HG02970 (cell line): ENCODE results near the gene PACRG.
"Not testable (repeated sequence)": the region's sequence is repeated elsewhere in the genome, so short reads cannot be mapped to it uniquely, and the experiment has no call there.

Source experiments
- ATAC-seq: cut with Tn5 transposase; IDR thresholded peaks from one replicate; pipeline ENCODE4 v1.9.1; 2021; ENCODE audit warnings: mild to moderate bottlenecking, moderate library complexity, moderate number of reproducible peaks; ENCODE audit not compliant: unreplicated experiment, low FRiP score

PACRG gene

DNA sequence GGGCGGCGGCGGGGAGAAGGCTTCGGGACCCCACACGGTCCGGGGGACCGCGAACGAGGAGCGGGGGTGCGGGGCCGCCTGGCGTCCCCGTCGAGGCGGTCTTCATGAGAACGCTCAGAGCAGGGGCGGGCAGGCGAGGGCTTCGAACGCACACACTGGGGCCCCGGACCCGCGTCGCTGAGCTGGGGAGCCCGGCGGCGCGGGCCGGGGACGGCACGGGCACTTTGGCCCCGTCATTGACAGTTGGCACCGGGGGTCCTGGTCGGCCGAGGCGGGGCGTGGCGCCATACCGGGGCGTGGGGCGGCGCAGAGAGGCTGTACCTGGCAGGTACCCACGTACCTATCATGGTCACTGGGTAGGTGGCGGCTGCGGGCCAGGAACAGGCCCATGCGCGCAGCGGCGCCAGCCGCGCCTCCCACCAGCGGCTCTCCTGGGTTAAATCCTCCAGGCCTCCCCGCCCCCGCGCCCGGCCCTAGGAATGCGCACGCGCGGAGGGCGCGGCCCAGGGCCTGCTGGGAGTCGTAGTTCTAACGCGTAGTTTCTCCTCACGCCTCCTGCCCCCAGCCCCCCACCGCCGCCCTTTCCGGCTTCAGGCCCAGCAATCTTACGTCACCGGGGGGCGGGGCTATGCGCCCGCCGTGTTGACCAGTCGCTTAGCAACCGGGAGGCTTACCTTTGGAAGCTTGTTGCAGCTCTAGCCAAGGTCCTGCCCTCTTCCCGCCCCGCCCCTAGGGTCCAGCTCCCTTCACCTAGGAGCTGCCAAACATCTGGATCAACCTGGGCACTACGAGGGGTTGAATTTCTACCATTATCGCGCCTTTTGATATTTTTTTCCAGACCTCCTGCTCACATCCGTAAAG lies at the start of gene PACRG, which contains the start of gene PRKN:
Gene PACRG (plus strand): TSS at position 653 of the 861 bp plus-strand sequence.
Gene PRKN (minus strand): TSS at position 445 of the 861 bp plus-strand sequence.
- ATAC-seq: peak; percentile 99

DNA sequence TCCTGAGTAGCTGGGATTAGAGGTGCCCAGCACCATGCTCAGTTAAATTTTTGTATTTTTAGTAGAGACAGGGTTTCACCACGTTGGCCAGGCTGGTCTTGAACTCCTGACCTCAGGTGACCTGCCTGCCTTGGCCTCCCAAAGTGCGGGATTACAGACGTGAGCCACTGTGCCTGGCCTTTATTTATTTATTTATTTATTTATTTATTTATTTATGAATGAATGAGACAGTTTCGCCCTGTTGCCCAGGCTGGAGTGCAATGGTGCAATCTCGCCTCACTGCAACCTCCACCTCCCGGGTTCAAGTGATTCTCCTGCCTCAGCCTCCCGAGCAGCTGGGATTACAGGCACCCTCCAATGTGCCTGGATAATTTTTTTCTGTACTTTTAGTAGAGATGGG lies 48.9 kb upstream of the PACRG start:
- ATAC-seq: not testable (repeated sequence)

DNA sequence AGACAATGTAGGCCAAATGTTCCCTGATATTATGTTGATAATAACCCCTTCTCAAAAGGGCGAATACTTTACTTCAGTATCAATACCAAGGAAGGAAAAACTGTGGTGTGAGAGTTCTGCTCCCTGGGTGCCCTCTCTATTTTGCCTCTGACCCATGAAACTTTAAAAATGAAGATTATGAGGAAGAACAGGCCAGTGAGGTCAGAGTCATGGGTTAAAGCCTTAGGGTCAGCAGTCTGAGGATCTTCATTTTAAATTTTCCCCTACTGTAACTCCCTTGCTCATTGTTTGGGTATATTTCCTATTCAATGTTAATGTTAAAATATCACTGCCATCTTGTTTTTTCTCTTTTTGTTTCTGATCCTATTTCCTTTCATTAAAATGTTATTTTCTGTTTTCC lies 48.1 kb upstream of the PACRG start:
- no peak for ATAC-seq

DNA sequence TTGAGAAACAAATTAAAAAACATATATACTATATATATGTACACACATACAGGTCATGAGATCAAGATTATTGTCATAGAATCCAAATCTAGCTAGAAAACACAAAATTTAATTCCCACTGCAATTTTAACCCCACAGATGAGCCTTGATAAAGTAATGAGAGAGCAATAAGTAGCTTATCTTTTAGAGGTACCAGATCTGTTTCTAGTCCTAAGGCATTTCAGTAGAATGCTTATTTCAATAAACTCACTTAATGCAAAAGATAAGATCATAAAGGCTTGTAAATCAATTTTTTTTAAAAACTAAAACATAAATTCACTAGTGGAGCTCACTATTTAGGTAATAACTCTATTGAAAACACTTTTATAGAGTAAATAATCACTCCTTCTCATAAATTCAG lies 47.4 kb upstream of the PACRG start:
- no peak for ATAC-seq

DNA sequence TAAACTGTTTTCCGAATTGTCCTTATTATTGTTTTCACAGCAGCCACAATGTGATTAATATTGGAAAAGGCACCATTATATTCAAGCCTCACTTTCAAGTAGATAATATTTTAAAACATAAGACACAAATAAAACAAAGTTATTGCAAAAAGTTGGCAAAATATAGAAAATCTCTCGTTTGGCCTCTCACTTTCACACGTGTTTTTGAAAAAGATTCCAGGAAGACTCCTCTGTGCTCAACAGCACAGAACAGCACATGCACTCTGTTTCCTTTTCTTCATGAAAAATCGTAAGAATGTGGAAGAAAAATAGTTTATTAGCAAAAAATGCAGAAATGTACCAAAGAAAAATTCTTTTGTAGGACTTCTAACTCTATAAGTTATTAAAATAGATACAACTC lies 46.9 kb upstream of the PACRG start:
- ATAC-seq: no peak

DNA sequence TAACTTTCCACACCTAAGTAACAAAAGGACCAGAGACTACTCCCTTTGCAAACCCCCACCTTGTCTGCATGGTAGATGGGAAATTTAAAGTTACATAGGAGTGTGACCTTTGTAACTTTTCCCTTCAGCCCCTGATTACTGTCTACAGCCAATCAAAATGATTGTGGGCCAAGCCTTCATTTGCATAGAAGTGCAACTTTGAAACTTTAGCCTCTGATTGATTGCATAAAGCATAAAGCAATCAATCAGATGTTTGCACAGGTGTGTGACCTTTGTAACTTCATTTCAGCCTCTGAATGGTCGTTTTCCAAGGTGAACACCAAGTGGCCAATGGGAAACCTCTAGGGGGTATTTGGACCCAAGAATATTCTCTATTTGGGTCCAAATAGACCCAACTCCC lies 46.3 kb upstream of the PACRG start:
- ATAC-seq: no peak

DNA sequence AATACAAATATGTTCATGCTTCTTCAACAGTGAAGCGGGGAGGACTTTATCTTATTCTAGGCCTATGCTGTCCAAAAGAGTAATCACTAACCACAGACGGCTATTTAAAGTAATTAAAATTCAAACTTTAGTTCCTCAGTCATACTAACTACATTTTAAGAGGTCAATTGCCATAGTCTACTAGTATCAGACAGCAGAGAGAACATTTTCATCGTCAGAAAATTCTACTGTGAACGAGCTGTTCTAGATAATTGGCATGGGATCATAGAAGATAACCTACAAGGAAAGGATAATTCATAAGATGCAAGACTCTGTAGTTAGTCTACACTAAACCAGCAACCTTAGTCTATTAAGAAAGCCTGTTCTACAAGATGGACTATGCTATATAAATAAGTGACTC lies 44.6 kb upstream of the PACRG start:
- ATAC-seq: no peak

DNA sequence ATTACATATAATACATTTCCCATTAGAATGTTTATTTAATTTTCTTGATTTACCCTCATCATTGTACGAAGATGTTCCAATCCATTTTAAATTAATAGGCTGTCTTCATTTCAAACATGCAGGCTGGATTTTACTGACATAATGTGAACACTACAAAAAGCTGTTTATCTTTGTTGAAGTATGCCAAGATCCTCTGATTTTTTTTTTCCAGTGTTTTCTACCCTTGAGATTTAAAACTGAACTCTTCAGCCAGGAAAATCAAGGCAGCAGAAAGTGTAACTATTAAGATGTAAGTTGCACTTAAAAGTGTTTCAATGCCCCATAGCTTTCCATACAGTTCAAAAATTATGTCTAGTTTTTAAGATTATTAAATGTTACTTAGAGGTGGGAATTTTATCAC lies 43.7 kb upstream of the PACRG start:
- ATAC-seq: no peak

DNA sequence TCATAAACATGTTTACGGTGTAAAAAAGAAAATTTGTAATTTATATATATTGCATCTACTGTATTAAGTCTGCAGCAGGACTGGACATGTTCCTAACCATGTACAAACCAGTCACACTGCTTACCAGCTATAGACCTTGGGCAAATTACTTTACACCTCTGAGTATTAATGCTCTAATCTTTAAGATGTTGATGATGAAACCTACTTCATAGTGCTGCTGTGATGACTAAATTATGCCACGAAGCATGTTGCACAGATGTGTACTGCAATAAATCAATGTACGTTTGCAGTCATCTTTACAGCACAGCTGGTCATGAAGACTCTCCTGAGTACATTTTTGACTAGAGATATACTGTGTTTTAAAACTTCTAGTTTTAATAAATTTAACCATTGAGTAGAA lies 42.8 kb upstream of the PACRG start:
- ATAC-seq: no peak

DNA sequence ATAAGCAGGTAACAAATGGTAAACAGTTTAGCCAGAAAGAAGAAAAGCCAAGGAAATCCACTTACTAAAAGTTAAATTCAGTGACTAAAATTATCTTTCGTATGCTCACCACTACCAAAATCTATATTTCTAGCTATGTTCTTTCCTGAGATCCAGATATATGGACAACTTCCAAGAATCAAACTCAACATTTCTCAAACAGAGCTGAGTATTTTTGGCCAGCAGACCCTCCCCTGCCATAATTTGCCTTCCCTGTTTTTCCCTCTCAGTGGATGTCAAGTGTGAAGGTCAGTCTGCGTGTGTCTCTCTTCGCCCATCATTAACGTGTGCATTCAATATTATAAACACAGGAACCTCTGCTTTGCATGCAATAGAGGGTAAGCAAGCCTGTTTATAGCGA lies 42.2 kb upstream of the PACRG start:
- no peak for ATAC-seq

DNA sequence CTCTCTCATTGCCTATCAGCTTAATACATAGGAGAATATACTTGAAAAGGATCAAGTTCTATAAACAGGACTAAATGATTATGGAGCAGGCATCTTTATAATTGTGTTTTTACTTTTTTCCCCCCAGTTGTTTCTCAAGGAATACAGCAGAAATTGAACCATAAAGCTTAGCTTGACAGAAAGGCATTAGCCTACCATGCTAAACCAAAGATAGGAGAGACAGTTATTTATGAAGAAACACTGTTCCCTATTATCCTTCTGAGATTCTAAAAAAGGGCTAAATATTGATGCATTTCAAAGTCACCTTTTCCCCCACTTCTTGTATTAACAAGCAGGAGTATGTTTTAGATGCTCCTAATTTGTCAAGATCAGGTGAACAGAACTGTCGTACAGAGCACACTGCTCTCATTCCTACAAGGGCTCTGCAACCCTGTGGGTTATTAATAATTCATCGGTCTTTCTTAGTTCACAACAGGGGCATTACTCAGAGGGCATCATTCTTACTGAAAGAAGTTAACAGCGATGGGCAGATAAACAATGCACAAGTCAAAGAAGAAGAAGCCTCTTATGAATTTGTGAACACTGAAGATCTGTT lies 38.9 kb upstream of the PACRG start:
- no peak for ATAC-seq

DNA sequence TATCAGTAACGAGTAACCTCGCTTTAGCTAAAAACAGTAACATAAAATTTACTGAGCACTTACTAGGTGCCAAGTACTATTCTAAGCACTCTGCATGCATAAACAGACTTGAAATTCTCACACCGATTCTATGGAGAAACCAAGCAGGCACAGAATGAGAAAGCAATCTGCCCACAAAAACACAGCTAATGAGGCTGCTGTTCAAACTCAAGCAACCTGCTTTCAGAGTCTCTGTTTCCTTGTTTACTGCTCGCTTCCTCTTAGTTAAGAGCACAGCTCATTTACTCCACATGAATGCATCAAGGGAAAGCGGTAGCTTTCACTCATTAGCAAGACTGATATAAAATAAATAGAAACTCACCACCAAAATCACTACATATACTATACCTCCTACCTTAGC lies 37.6 kb upstream of the PACRG start:
- ATAC-seq: no peak

DNA sequence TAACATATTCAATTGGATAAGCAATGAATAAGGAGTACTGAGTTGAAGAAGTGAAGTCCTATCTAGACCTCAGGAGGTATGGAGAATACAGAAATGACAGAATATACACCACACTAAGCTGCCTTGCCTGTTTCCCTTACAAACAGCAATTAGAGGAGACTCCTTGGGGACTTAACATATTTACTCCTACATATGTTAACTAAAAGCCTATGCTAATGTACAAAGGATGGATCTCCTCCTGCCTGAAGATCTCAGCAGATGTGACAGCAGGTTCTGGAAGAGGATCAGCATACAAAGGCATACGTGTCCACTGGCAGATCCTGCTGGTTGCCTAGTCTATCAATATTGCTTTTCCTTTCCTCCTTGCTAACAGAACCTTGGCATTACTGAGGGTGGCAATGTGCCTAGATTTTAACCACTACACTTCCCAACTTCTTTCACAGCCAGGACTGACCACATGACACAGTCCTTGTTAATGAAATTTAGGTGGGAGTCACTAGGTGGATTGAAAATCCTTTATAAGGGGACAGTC lies 29.8 kb upstream of the PACRG start:
- no peak for ATAC-seq

DNA sequence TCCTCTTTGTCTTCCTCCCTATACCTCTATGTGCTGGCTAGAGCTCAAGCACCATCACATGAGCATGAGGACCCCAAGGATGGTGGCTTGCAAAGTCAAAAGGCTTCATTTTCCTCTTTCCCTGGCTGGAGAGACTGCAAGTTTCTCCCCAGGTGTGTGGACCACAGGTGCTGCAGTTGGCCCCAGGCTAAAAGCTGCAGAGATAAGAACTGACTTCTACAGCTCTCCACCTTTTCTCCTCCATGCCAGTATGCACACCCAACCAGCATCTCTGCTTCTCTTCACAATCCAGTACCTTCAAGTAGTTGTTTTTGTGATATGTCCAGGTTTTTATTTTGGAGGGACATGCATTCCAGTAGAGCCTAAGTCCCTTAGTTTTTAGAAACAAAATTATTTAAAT lies 29.3 kb upstream of the PACRG start:
- ATAC-seq: no peak

DNA sequence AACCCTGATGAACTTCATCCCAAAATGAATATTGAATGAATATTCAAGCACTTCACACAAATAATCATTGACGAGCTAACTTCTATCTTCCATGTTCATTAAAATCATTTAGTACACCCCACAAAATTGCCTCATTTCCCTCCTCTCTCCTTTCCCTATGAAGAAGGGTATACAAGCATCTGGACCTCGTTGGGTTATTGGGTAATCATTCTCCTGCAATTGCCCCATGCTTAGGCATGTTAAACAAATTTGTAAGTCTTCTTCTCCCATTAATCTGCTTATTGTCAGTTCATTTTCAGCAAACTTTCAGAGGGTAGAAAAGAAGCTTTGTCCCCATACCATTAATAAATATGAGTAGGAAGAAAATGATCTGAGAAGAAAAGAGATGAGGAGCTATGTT lies 27.8 kb upstream of the PACRG start:
- ATAC-seq: no peak

DNA sequence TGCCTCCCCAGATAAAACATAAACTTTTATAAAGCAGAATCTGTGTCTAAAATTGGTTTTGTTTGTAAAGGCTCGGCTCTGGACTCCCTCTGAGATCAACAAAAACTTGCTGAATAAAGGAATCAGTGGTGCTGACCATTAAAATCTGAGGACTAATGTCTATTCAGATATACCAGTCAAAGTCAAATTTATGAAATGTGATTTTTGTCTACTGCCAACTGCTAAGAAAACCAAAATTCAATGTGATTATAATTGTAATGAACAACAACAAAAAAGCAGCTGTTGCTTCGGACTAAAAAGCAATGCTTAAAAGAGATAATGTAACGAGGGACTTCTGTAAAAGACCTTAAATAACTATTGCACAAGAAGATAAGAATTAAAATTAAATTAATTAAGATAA lies 26.8 kb upstream of the PACRG start:
- ATAC-seq: no peak

DNA sequence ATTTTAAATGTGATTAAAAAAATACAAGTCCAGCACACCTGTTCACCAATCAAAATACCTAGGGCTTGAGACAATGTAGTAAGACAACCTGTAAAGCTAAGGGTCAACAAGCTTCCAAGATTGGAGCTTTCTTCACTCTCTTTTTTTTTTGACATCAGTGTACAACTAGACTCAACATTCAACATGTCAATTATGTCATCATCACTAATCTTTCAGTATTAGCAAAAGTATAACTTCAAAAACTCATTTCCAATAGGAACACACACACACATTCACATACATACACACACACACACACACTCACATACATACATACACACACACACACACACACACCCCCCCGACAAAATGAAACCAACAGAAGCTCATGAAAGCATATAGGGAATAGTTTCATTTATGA lies 26.2 kb upstream of the PACRG start:
- no peak for ATAC-seq

DNA sequence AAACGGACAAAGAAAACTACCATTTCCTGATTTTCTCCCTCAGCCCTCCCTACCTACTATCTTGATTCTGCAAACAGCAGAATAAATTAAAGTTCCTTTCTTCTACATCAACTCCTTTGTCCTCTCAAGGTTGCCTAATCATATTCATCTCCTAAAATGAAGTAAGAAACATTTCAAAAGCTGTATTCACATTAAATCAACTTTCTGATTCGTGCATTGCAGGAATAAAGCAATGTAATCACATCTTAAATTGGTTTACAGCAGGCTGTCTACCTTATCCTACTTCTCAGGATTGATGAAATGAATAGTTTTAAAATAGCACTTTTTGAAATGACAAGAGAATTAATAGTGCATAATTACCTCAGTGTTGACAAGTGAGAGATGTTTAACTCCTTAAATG lies 25.3 kb upstream of the PACRG start:
- no peak for ATAC-seq

DNA sequence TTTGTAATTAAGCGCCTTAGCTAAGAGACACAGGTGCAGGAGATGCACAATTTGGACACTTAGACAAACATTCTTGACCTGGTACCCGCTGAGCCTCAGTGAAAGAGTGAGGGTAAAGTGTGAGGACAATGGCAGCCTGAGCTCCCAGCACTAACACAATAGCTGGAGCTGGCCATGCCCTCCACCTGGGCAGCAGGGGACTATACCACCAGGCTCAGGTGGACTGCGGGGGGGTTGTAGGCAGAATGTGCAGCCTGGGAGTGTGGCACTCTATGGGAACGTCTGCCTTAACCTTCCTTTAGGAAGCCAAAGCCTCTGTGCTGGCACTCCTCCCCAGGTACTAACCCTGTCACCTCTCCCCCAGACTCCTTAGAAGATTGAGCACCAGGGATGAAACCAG lies 23.8 kb upstream of the PACRG start:
- no peak for ATAC-seq

DNA sequence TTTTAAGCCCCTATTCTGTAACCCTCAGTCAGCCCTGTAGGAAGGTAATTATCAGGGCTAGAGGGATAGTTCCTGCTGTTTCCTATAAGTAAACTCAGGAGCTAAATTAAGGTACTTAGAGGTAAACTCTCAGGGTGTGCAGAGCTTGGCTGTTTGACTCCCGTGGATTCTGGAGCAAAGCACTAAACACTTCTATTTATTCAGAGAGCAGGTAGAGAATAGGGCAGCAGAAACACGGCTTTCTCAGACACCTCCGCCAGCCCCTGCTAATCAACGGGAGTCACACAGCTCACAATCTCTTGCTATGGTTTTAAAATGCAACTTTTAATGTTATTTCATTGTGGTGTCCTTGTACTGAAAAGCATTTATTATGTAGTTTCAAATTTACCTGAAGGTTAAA lies 22.0 kb upstream of the PACRG start:
- ATAC-seq: no peak

DNA sequence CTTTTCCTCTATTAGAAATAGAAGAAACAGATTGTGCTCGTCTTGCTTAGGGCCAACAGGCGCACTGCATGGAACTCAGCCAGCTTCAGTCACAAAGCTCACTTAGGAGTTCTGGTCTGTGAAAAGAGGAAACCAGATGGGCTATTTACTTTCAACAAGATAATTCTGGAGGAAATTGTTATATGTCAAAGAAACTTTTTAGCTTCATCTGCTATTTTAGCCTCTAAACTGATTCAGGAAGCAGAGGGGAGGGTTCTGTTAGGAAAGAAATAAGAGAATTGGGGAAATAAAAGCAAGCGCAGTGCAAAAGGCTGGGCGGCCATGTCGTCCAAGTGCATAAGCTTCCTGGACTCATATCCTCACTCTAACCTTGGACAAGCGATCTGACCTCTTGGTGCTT lies 21.5 kb upstream of the PACRG start:
- no peak for ATAC-seq

DNA sequence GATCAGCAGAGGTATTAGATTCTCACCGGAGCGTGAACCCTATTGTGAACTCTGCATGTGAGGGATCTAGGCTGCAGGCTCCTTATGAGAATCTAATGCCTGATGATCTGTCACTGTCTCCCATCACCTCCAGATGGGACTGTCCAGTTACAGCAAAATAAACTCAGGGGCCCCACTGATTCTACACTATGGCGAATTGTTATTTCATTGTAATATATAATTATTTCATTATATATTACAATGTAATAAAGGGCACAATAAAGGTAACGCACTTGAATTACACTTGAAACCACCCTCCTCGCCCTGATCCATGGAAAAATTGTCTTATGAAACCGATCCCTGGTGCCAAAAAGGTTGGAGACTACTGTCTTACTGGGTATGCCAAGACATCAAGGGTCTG lies 18.8 kb upstream of the PACRG start:
- no peak for ATAC-seq
